K562 (cell line): ENCODE measurements around the gene ALDH7A1. TPM values are rescaled to one million over a fixed set of nuclear protein-coding genes. Genes with fewer than 3 reads are reported as not detected.

ENCODE experiments used
- AFF4 ChIP-seq: sonication (generic); formaldehyde crosslinking; IDR thresholded peaks from 2 replicates; pipeline ENCODE4 v1.8.0; 2023; ENCODE audit warnings: mild to moderate bottlenecking, missing genetic modification reagents
- CCNT2 ChIP-seq: IDR thresholded peaks from 2 replicates; pipeline ENCODE4 v1.6.1; 2011; ENCODE audit warnings: borderline replicate concordance, low read depth, mild to moderate bottlenecking, moderate library complexity, mixed read lengths, low read length; ENCODE audit not compliant: insufficient read length; ENCODE audit errors: extremely low read depth
- EP400 ChIP-seq: fragments of 450-650 bp; IDR thresholded peaks from 2 replicates; pipeline ENCODE4 v1.6.1; 2017; ENCODE audit warnings: antibody characterized with exemption, mild to moderate bottlenecking, moderate library complexity
- HDAC2 ChIP-seq: fragments of 450-650 bp; IDR thresholded peaks from 2 replicates; pipeline ENCODE4 v1.6.1; 2016; ENCODE audit warnings: mild to moderate bottlenecking
- PCBP1 ChIP-seq: fragments of 200-400 bp; formaldehyde crosslinking; IDR thresholded peaks from 2 replicates; pipeline ENCODE4 v1.6.1; 2018; ENCODE audit warnings: mild to moderate bottlenecking, low read depth, low read length; ENCODE audit not compliant: poor library complexity, severe bottlenecking
- SMAD4 ChIP-seq: fragments of 250-450 bp; sonication (Bioruptor Pico); conservative IDR thresholded peaks from 2 replicates; pipeline ENCODE4 v1.8.0; 2021; ENCODE audit warnings: inconsistent platforms, mild to moderate bottlenecking, moderate library complexity
- TBL1XR1 ChIP-seq, 2 experiments: IDR thresholded peaks; 2 replicates each; pipeline ENCODE4 v1.6.1; 2012; ENCODE audit warnings: improper control_type of control experiment in 2 of 2, low read length in 2 of 2, mild to moderate bottlenecking in 1 of 2
- TCF3 ChIP-seq: sonication (generic); formaldehyde crosslinking; IDR thresholded peaks from 2 replicates; pipeline ENCODE4 v1.4.0; 2020; ENCODE audit warnings: mild to moderate bottlenecking, missing genetic modification reagents
- TOE1 ChIP-seq, 2 experiments: fragments of 450-650 bp in 1 of 2; sonication (generic) in 1 of 2; formaldehyde crosslinking in 1 of 2; IDR thresholded peaks; 2 replicates each; pipeline versions ENCODE4 v1.7.1 to v1.8.0; 2016 to 2022; ENCODE audit warnings: borderline replicate concordance in 2 of 2, mild to moderate bottlenecking in 2 of 2, antibody characterized with exemption in 1 of 2, inconsistent platforms in 1 of 2, low read depth in 1 of 2, missing genetic modification reagents in 1 of 2, moderate library complexity in 1 of 2
- VEZF1 ChIP-seq: fragments of 200-800 bp; sonication (Bioruptor generic); IDR thresholded peaks from 2 replicates; pipeline ENCODE4 v1.6.1; 2017; ENCODE audit warnings: missing genetic modification characterization, missing compliant biosample characterization
- polyA plus RNA-seq, 8 experiments: library from polyadenylated mRNA; depleted of rRNA in 4 of 8; stranded (reverse) in 5 of 8; unstranded in 3 of 8; fragments of >200 nt; fragmentation: Nextera tagmentation in 2 of 8; fragmentation: Illumina TruSeq in 1 of 8; extraction: Ambion mirVana in 2 of 8; extraction: Trizol in 1 of 8; gene quantifications; 2 replicates each; pipeline versions ENCODE4 v1.2.1 to v1.2.3, GENCODE V29; 2011 to 2014; ENCODE audit warnings: inconsistent platforms in 1 of 8, missing spikeins in 1 of 8
- total RNA-seq, 7 experiments: library from RNA; depleted of rRNA in 6 of 7; stranded (reverse); fragments of >200 nt in 6 of 7; fragmentation: Illumina TruSeq in 2 of 7; extraction: Trizol in 2 of 7; gene quantifications; 2 replicates each; pipeline versions ENCODE4 v1.2.1 to v1.2.3, GENCODE V29; 2011 to 2021; ENCODE audit warnings: low replicate concordance in 1 of 7

The ALDH7A1 gene
- total and polyA plus RNA-seq, 9 of the 15 experiments (the other 6 are each of a cell fraction or from before 2014, with no cell fraction given): 0.04 to 0.49 TPM; not detected in 7

GRCh38 chr5:126519637-126520592, 75.1 kb downstream of the ALDH7A1 start (continued):
- TF ChIP-seq SMAD4 (CRISPR knock-in tag) (peak; percentile 39; the same call in 1 of the 2 replicates), PCBP1 (no peak), CCNT2 (peak; percentile 32), TBL1XR1 (IDR thresholded peaks at IDR 0.05; ENCODE audit: low read length in 2 of 2) (peak in 1 of 2 experiments; percentile 49; a peak in 2 of 4 replicates), HDAC2 (peak; percentile 45; the same call in 1 of the 2 replicates), AFF4 (CRISPR knock-in tag) (0 out of 2 replicates have a peak, but pooled peaks have one; percentile 41), VEZF1 (CRISPR knock-in tag) (peak; percentile 15; the same call in 1 of the 2 replicates), TOE1 (IDR thresholded peaks at IDR 0.05; ENCODE audit: borderline replicate concordance) (no peak), TOE1 (CRISPR knock-in tag; IDR thresholded peaks at IDR 0.05; ENCODE audit: borderline replicate concordance, low read depth) (no peak), TCF3 (peak; percentile 79), EP400 (peak; percentile 29; the same call in 1 of the 2 replicates)
